Uterus (tissue), 4 donors: ENCODE measurements around the gene EWSR1. TPM values are rescaled to one million over a fixed set of nuclear protein-coding genes. Genes with fewer than 3 reads are reported as not detected.

Experiments
- DNase-seq, 2 donors: peaks; one replicate each; pipeline ENCODE4 v3.0.0-alpha.2; 2019 to 2020
- H3K27ac ChIP-seq, 2 donors: fragments of 200-600 bp; sonication (generic); 1 replicate in 1 of 2; 2 replicates in 1 of 2; pipeline ENCODE4 v1.5.1; 2016 to 2018
- H3K27me3 ChIP-seq, 2 donors: fragments of 200-600 bp; sonication (generic); one replicate each; pipeline ENCODE4 v1.5.1; 2018 to 2019; ENCODE audit warnings: control low read depth in 1 of 2
- H3K36me3 ChIP-seq, 2 donors: fragments of 200-600 bp; sonication (generic); one replicate each; pipeline ENCODE4 v1.5.1; 2019; ENCODE audit warnings: control low read depth in 1 of 2
- H3K4me1 ChIP-seq, 2 donors: fragments of 200-600 bp; sonication (generic); one replicate each; pipeline ENCODE4 v1.5.1; 2018 to 2019; ENCODE audit warnings: control low read depth in 1 of 2
- H3K4me3 ChIP-seq, 2 donors: fragments of 200-600 bp; sonication (generic); 1 replicate in 1 of 2; 2 replicates in 1 of 2; pipeline ENCODE4 v1.5.1; 2018 to 2019; ENCODE audit warnings: mild to moderate bottlenecking in 1 of 2
- H3K9me3 ChIP-seq, 2 donors: fragments of 200-600 bp; sonication (generic); one replicate each; pipeline ENCODE4 v1.5.1; 2019; ENCODE audit warnings: control low read depth in 1 of 2
- POLR2A ChIP-seq, 2 donors: fragments of 450-650 bp; IDR thresholded peaks; one replicate each; pipeline ENCODE4 v1.6.1; 2016; ENCODE audit warnings: antibody characterized with exemption in 2 of 2, mild to moderate bottlenecking in 1 of 2, moderate library complexity in 1 of 2
- intact Hi-C: fragments of 100-400 bp; cut with DNase I; formaldehyde crosslinking; loops from one replicate; pipeline ENCODE4 v1.15.1; 2023; ENCODE audit warnings: low total_unique reads
- total RNA-seq, 4 donors: library from RNA; depleted of rRNA in 3 of 4; stranded (reverse); fragments of >200 nt in 3 of 4; gene quantifications; one replicate each; pipeline versions ENCODE4 v1.1.0 to v1.2.4, GENCODE V29; 2014 to 2023
- TF ChIP-seq, protein P1 (sequence below), 4 experiments: fragments of 200-600 bp in 2 of 4; fragments of 450-650 bp in 2 of 4; sonication (generic) in 2 of 4; IDR thresholded peaks; one replicate each; pipeline ENCODE4 v1.5.1; 2016 to 2019; ENCODE audit warnings: antibody characterized with exemption in 4 of 4, mild to moderate bottlenecking in 2 of 4, moderate library complexity in 1 of 4
- donor health status: DM: yes; HTN: yes; CAD: no.

The EWSR1 gene
- total RNA-seq, 4 donors from 2014 or later, result 120 to 221 (median 137) TPM

GRCh38 chr22:29329581-29329980 is 61.5 kb downstream of the EWSR1 start:
- H3K27ac ChIP-seq, result no peak overlapping the region
- intact Hi-C loops, result no loop called here
- H3K36me3 ChIP-seq, result no peaks in the 10 kb centered on the region
- no peaks in the 10 kb centered on the region for H3K27me3 ChIP-seq
- no peak for DNase-seq
- no peak overlapping the region for H3K4me3 ChIP-seq
- H3K4me1 ChIP-seq, result no peaks in the 10 kb centered on the region
- TF ChIP-seq, protein P1, sequence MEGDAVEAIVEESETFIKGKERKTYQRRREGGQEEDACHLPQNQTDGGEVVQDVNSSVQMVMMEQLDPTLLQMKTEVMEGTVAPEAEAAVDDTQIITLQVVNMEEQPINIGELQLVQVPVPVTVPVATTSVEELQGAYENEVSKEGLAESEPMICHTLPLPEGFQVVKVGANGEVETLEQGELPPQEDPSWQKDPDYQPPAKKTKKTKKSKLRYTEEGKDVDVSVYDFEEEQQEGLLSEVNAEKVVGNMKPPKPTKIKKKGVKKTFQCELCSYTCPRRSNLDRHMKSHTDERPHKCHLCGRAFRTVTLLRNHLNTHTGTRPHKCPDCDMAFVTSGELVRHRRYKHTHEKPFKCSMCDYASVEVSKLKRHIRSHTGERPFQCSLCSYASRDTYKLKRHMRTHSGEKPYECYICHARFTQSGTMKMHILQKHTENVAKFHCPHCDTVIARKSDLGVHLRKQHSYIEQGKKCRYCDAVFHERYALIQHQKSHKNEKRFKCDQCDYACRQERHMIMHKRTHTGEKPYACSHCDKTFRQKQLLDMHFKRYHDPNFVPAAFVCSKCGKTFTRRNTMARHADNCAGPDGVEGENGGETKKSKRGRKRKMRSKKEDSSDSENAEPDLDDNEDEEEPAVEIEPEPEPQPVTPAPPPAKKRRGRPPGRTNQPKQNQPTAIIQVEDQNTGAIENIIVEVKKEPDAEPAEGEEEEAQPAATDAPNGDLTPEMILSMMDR (IDR thresholded peaks at IDR 0.05), result no peak
- TF ChIP-seq POLR2A (IDR thresholded peaks at IDR 0.05), result no peak
- H3K9me3 ChIP-seq, result no peaks in the 10 kb centered on the region

- Histone ChIP-seq H3K4me3 (no peak overlapping the region), H3K27ac (peak overlapping the region in 1 of 2 donors; percentile 8), H3K27me3 (no peaks in the 10 kb centered on the region), H3K36me3 (no peaks in the 10 kb centered on the region), H3K4me1 (no peaks in the 10 kb centered on the region), H3K9me3 (no peaks in the 10 kb centered on the region)
- intact Hi-C loops, result no loop called here
- TF ChIP-seq, protein P1 (IDR thresholded peaks at IDR 0.05), result no peak
- no peak for TF ChIP-seq POLR2A (IDR thresholded peaks at IDR 0.05)
- DNase-seq, result no peak
Observed at GRCh38 chr22:29330291-29330690, 62.2 kb downstream of the EWSR1 start.

DNA sequence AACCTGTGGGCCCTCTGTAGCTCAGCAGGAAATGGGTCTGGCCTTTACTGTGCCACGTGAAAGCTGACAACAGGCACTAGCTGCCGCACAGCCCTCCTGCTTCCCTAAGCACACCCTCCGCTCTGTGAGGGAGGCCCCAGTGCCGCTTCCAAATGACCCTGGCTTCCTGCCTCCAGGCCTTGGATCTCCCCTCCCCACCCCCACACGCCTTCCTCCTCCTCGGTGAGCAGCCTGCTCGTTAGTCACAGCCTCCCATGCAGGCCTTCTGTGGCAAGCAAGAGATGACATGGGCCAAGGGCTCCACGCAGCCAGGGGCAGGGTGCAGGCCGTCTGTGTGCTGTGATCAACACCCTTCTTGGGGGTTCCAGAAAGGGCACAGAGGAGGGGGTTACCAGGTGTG is 62.7 kb downstream of the EWSR1 start:
- intact Hi-C loops, result no loop called here
- H3K27ac ChIP-seq, result peak overlapping the region; percentile 8 to 42
- H3K36me3 ChIP-seq, result no peaks in the 10 kb centered on the region
- no peak overlapping the region for H3K4me3 ChIP-seq
- H3K4me1 ChIP-seq, result no peaks in the 10 kb centered on the region
- TF ChIP-seq, protein P1 (IDR thresholded peaks at IDR 0.05), result no peak
- no peak for TF ChIP-seq POLR2A (IDR thresholded peaks at IDR 0.05)
- DNase-seq, result peak; percentile 82 to 83
- no peaks in the 10 kb centered on the region for H3K9me3 ChIP-seq
- H3K27me3 ChIP-seq, result no peaks in the 10 kb centered on the region

- TF ChIP-seq POLR2A (IDR thresholded peaks at IDR 0.05), result no peak
- TF ChIP-seq, protein P1 (IDR thresholded peaks at IDR 0.05), result no peak
- intact Hi-C loops, result no loop called here
- H3K27ac ChIP-seq, result peak overlapping the region in 1 of 2 donors; percentile 42
- no peaks in the 10 kb centered on the region for H3K9me3 ChIP-seq
- H3K4me1 ChIP-seq, result no peaks in the 10 kb centered on the region
- DNase-seq, result no peak
- no peaks in the 10 kb centered on the region for H3K27me3 ChIP-seq
- H3K4me3 ChIP-seq, result no peak overlapping the region
- H3K36me3 ChIP-seq, result no peaks in the 10 kb centered on the region
Observed at GRCh38 chr22:29331213-29331612, 63.1 kb downstream of the EWSR1 start.

- intact Hi-C loops, result no loop called here
- Histone ChIP-seq H3K4me1 (no peaks in the 10 kb centered on the region), H3K27ac (no peak overlapping the region), H3K36me3 (no peaks in the 10 kb centered on the region), H3K27me3 (no peaks in the 10 kb centered on the region), H3K4me3 (no peak overlapping the region), H3K9me3 (no peaks in the 10 kb centered on the region)
- TF ChIP-seq POLR2A (IDR thresholded peaks at IDR 0.05), result no peak
- TF ChIP-seq, protein P1 (IDR thresholded peaks at IDR 0.05), result no peak
- no peak for DNase-seq
Observed at GRCh38 chr22:29331658-29332300, 63.7 kb downstream of the EWSR1 start.
